Measurements from ENCODE around the gene POLR2E. TPM values are rescaled to one million over a fixed set of nuclear protein-coding genes. Genes with fewer than 3 reads are reported as not detected.

Gene POLR2E
- total and polyA plus RNA-seq, 2 donors from 2014 or later, result 158 to 189 TPM

- FAIRE-seq, result no peak
- intact Hi-C loops (cut with DNase I), result no loop called here
- no peaks in the 10 kb centered on the region for H3K36me3 ChIP-seq (ENCODE audit: control insufficient read depth in 2 of 3, insufficient read depth in 3 of 3, low read length in 3 of 3)
- H3K27ac ChIP-seq (ENCODE audit: low read depth in 2 of 2, low read length in 2 of 2), result peak overlapping the region; percentile 94 to 96
- no peak for DNase-seq
- peak overlapping the region in 2 of 3 donors; percentile 9 to 29 for H3K4me3 ChIP-seq (ENCODE audit: low read length in 3 of 3)
- H3K4me1 ChIP-seq (ENCODE audit: control insufficient read depth in 2 of 3, insufficient read depth in 2 of 3, low read depth in 1 of 3, low read length in 3 of 3), result peaks cover 0 to 20% (median 0%) of the 10 kb centered on the region in 3 donors
- H3K27me3 ChIP-seq (ENCODE audit: control insufficient read depth, insufficient read depth, low read length), result no peaks in the 10 kb centered on the region
- TF ChIP-seq CTCF (IDR thresholded peaks at IDR 0.05; ENCODE audit: borderline replicate concordance, extremely low read depth, insufficient read depth), result no peak
- H3K9ac ChIP-seq (ENCODE audit: low read length in 3 of 3), result peak overlapping the region in 1 of 3 donors; percentile 58
- no peaks in the 10 kb centered on the region for H3K9me3 ChIP-seq (ENCODE audit: control insufficient read depth in 2 of 3, insufficient read depth in 1 of 3, low read length in 3 of 3)
These were observed 37.6 kb upstream of the POLR2E start for GRCh38 chr19:1132552-1133383.

- Histone ChIP-seq H3K36me3 (ENCODE audit: control insufficient read depth in 2 of 3, insufficient read depth in 3 of 3, low read length in 3 of 3) (peaks cover 0 to 3% (median 0%) of the 10 kb centered on the region in 3 donors), H3K27ac (ENCODE audit: low read depth in 2 of 2, low read length in 2 of 2) (peak overlapping the region; percentile 94 to 96), H3K9ac (ENCODE audit: low read length in 3 of 3) (peak overlapping the region in 2 of 3 donors; percentile 77 to 88), H3K4me1 (ENCODE audit: control insufficient read depth in 2 of 3, insufficient read depth in 2 of 3, low read depth in 1 of 3, low read length in 3 of 3) (peaks cover 0 to 20% (median 0%) of the 10 kb centered on the region in 3 donors), H3K9me3 (ENCODE audit: control insufficient read depth in 2 of 3, insufficient read depth in 1 of 3, low read length in 3 of 3) (no peaks in the 10 kb centered on the region), H3K27me3 (ENCODE audit: control insufficient read depth, insufficient read depth, low read length) (no peaks in the 10 kb centered on the region), H3K4me3 (ENCODE audit: low read length in 3 of 3) (peak overlapping the region in 2 of 3 donors; percentile 53 to 59)
- no peak for TF ChIP-seq CTCF (IDR thresholded peaks at IDR 0.05; ENCODE audit: borderline replicate concordance, extremely low read depth, insufficient read depth)
- FAIRE-seq (no peak), DNase-seq (peak in 4 of 5 donors; percentile 77 to 98 (median 88))
- intact Hi-C loops (cut with DNase I), result no loop called here
These were observed 36.8 kb upstream of the POLR2E start for GRCh38 chr19:1131718-1132551.

GRCh38 chr19:1130771-1131717, 35.9 kb upstream of the POLR2E start:
- no peaks in the 10 kb centered on the region for H3K27me3 ChIP-seq (ENCODE audit: control insufficient read depth, insufficient read depth, low read length)
- peak overlapping the region; percentile 92 to 95 for H3K27ac ChIP-seq (ENCODE audit: low read depth in 2 of 2, low read length in 2 of 2)
- peak overlapping the region in 2 of 3 donors; percentile 53 to 59 for H3K4me3 ChIP-seq (ENCODE audit: low read length in 3 of 3)
- peak in 1 of 5 donors; percentile 24 for DNase-seq
- intact Hi-C loops (cut with DNase I), result no loop called here
- H3K9me3 ChIP-seq (ENCODE audit: control insufficient read depth in 2 of 3, insufficient read depth in 1 of 3, low read length in 3 of 3), result no peaks in the 10 kb centered on the region
- no peak for TF ChIP-seq CTCF (IDR thresholded peaks at IDR 0.05; ENCODE audit: borderline replicate concordance, extremely low read depth, insufficient read depth)
- no peak for FAIRE-seq
- H3K9ac ChIP-seq (ENCODE audit: low read length in 3 of 3), result peak overlapping the region in 2 of 3 donors; percentile 77 to 88
- H3K36me3 ChIP-seq (ENCODE audit: control insufficient read depth in 2 of 3, insufficient read depth in 3 of 3, low read length in 3 of 3), result peaks cover 0 to 3% (median 2%) of the 10 kb centered on the region in 3 donors
- peaks cover 0 to 17% (median 0%) of the 10 kb centered on the region in 3 donors for H3K4me1 ChIP-seq (ENCODE audit: control insufficient read depth in 2 of 3, insufficient read depth in 2 of 3, low read depth in 1 of 3, low read length in 3 of 3)
